ENCODE results near the gene SUSD3.

The SUSD3 gene

GRCh38 chr9:93011114-93011513, 47.4 kb upstream of the SUSD3 start:
- no peak for TF ChIP-seq FOXM1 (IDR thresholded peaks at IDR 0.05; ENCODE audit: borderline replicate concordance, low read depth)
- TF ChIP-seq NFIC (IDR thresholded peaks at IDR 0.05): no peak
- no peak for TF ChIP-seq TCF12 (IDR thresholded peaks at IDR 0.05; ENCODE audit: low read depth)
- TF ChIP-seq EP300 (IDR thresholded peaks at IDR 0.05; ENCODE audit: borderline replicate concordance): no peak
- no peak for TF ChIP-seq CEBPB (IDR thresholded peaks at IDR 0.05)
- no peak for TF ChIP-seq REST (IDR thresholded peaks at IDR 0.05; ENCODE audit: low read depth)
- TF ChIP-seq CREB1 (IDR thresholded peaks at IDR 0.05; ENCODE audit: low read depth): no peak
- no peak for TF ChIP-seq TEAD4 (IDR thresholded peaks at IDR 0.05)
- TF ChIP-seq TAF1 (IDR thresholded peaks at IDR 0.05; ENCODE audit: low read depth): no peak
- TF ChIP-seq RAD21 (IDR thresholded peaks at IDR 0.05; ENCODE audit: low read depth): no peak
- no peak for TF ChIP-seq USF1 (IDR thresholded peaks at IDR 0.05)
- TF ChIP-seq ZBTB7A (IDR thresholded peaks at IDR 0.05; ENCODE audit: low read depth): no peak
- TF ChIP-seq EGR1 (IDR thresholded peaks at IDR 0.05): no peak
- TF ChIP-seq YY1 (IDR thresholded peaks at IDR 0.05; ENCODE audit: low read depth): no peak
- no peak for TF ChIP-seq MAX (IDR thresholded peaks at IDR 0.05)

GRCh38 chr9:93012963-93013855, 45.3 kb upstream of the SUSD3 start:
- TF ChIP-seq TCF12 (IDR thresholded peaks at IDR 0.05; ENCODE audit: low read depth) (no peak), CEBPB (IDR thresholded peaks at IDR 0.05) (no peak), CREB1 (IDR thresholded peaks at IDR 0.05; ENCODE audit: low read depth) (no peak), TAF1 (IDR thresholded peaks at IDR 0.05; ENCODE audit: low read depth) (no peak), FOXM1 (IDR thresholded peaks at IDR 0.05; ENCODE audit: borderline replicate concordance, low read depth) (no peak)

GRCh38 chr9:93013856-93014582, 44.5 kb upstream of the SUSD3 start:
- TF ChIP-seq RAD21 (IDR thresholded peaks at IDR 0.05; ENCODE audit: low read depth) (no peak), USF1 (IDR thresholded peaks at IDR 0.05) (no peak), MAX (IDR thresholded peaks at IDR 0.05) (no peak), CREB1 (IDR thresholded peaks at IDR 0.05; ENCODE audit: low read depth) (no peak), CEBPB (IDR thresholded peaks at IDR 0.05) (no peak), ZBTB7A (IDR thresholded peaks at IDR 0.05; ENCODE audit: low read depth) (no peak), EGR1 (IDR thresholded peaks at IDR 0.05) (no peak), EP300 (IDR thresholded peaks at IDR 0.05; ENCODE audit: borderline replicate concordance) (no peak), TEAD4 (IDR thresholded peaks at IDR 0.05) (no peak), TCF12 (IDR thresholded peaks at IDR 0.05; ENCODE audit: low read depth) (no peak), TAF1 (IDR thresholded peaks at IDR 0.05; ENCODE audit: low read depth) (no peak), YY1 (IDR thresholded peaks at IDR 0.05; ENCODE audit: low read depth) (no peak)

GRCh38 chr9:93017621-93018020, 40.9 kb upstream of the SUSD3 start:
- TF ChIP-seq EGR1 (IDR thresholded peaks at IDR 0.05) (no peak), REST (IDR thresholded peaks at IDR 0.05; ENCODE audit: low read depth) (no peak), EP300 (IDR thresholded peaks at IDR 0.05; ENCODE audit: borderline replicate concordance) (no peak), TEAD4 (IDR thresholded peaks at IDR 0.05) (no peak), YY1 (IDR thresholded peaks at IDR 0.05; ENCODE audit: low read depth) (no peak), NFIC (IDR thresholded peaks at IDR 0.05) (no peak), TAF1 (IDR thresholded peaks at IDR 0.05; ENCODE audit: low read depth) (no peak), ZBTB7A (IDR thresholded peaks at IDR 0.05; ENCODE audit: low read depth) (no peak)

GRCh38 chr9:93020151-93020550, 38.4 kb upstream of the SUSD3 start:
- TF ChIP-seq NFIC (IDR thresholded peaks at IDR 0.05) (no peak), REST (IDR thresholded peaks at IDR 0.05; ENCODE audit: low read depth) (no peak), EP300 (IDR thresholded peaks at IDR 0.05; ENCODE audit: borderline replicate concordance) (no peak), TAF1 (IDR thresholded peaks at IDR 0.05; ENCODE audit: low read depth) (no peak), YY1 (IDR thresholded peaks at IDR 0.05; ENCODE audit: low read depth) (no peak), FOXM1 (IDR thresholded peaks at IDR 0.05; ENCODE audit: borderline replicate concordance, low read depth) (no peak), MAX (IDR thresholded peaks at IDR 0.05) (no peak), CEBPB (IDR thresholded peaks at IDR 0.05) (no peak), CREB1 (IDR thresholded peaks at IDR 0.05; ENCODE audit: low read depth) (no peak), USF1 (IDR thresholded peaks at IDR 0.05) (no peak), TEAD4 (IDR thresholded peaks at IDR 0.05) (no peak)
